ENCODE results near the gene KIF18A.

Gene KIF18A

GRCh38 chr11:28040384-28040783 lies 67.6 kb downstream of the KIF18A start:
- no peak for DNase-seq

- DNase-seq, result no peak
Measured at GRCh38 chr11:28038775-28039174, 69.2 kb downstream of the KIF18A start.

DNA sequence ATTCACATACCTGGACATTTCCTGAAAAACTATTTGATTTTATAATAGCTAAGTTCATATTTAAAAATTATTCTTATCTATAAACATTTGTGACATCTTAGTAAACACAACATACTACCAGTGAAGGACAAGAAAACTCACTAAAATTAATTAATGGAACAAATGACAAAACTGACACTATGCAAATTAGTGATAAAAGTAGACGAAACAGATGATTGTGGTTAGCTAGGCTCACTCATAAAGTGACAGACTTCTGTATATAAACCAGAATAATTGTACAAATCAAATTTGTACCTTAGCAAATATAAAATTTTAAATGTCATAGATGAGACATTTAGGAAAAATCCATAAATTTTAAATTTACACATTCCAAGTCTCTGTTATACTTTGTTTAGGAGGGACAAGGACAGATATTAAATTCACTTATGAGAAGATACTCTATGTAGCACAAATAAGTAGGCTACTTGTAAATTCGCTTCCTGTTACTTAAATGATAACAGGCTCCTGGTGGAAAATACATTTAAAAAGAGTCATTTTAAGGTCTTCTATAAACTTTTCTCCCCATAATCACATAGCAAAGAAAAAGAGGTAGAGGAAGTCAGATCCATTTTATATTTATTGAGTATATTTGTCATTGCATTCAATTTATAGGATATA lies 81.2 kb downstream of the KIF18A start:
- no peak for DNase-seq

GRCh38 chr11:28017816-28018215 lies 90.1 kb downstream of the KIF18A start:
- no peak for DNase-seq

- DNase-seq, result no peak
Measured at GRCh38 chr11:28011813-28012212, 96.1 kb downstream of the KIF18A start.

- DNase-seq, result no peak
Measured at GRCh38 chr11:28009996-28010395, 98.0 kb downstream of the KIF18A start.

- DNase-seq, result no peak
Measured at GRCh38 chr11:28009388-28009787, 98.6 kb downstream of the KIF18A start.

- no peak for DNase-seq
Measured at GRCh38 chr11:28003615-28004014, 104.3 kb downstream of the KIF18A start.

GRCh38 chr11:27998552-27998951 lies 109.4 kb downstream of the KIF18A start:
- no peak for DNase-seq

DNA sequence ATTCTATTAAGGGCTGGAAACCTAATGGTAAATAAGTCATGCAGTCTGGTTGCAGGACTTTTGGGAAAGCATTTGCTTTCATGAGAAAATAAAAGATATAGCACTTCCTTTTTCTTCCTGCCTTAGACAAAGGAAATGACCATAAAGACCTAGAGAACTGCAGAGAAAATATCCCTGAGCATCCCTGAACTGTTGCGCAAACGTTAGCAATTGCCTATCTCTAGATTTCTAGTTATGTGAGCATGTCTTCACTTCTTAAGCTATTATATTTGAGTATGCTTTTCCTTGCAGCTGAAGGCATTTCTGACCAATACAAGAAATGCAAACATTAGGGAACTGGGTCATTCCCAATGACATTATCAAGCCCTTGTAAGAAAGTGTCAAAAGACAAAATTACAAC lies 110.6 kb downstream of the KIF18A start:
- no peak for DNase-seq

GRCh38 chr11:27996066-27996465 lies 111.9 kb downstream of the KIF18A start:
- no peak for DNase-seq

DNA sequence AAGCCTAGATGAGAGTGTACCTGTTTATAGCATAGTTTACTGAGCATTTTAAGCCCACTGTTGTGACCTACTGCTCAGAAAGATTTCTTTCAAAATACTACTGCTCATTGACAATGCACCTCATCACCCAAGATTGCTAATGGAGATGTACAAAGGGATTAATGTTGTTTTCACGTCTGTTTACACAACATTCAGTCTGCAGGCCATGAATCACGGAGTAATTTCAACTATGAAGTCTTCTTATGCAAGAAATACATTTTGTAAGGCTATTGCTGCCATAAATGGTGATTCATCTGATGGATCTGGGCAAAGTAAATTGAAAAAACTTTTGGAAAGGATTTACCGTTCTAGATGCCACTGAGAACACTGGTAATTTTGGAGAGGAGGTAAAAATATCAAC lies 112.9 kb downstream of the KIF18A start:
- DNase-seq, result no peak

- DNase-seq, result no peak
Measured at GRCh38 chr11:27991736-27992135, 116.2 kb downstream of the KIF18A start.

- no peak for DNase-seq
Measured at GRCh38 chr11:27977527-27977926, 130.4 kb downstream of the KIF18A start.

DNA sequence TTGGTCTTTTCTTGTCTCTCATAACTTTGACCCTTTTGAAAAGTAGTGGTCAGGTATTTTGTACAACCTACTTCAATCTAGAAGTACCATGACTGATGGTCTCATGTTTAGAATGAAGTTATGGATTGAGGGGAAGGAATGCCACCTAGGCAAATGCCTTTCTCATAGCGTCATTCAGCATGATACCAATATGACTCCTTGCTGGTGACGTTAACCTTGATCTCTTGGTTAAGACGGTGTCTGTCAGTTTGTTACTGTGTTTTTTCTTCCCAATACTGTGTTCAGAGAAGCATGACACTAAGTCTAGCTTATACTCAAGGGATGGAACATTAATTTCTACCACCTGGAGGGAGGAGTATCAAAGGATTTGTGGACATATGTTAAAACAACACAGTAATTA lies 130.9 kb downstream of the KIF18A start:
- no peak for DNase-seq

GRCh38 chr11:27976262-27976661 lies 131.7 kb downstream of the KIF18A start:
- DNase-seq, result no peak

DNA sequence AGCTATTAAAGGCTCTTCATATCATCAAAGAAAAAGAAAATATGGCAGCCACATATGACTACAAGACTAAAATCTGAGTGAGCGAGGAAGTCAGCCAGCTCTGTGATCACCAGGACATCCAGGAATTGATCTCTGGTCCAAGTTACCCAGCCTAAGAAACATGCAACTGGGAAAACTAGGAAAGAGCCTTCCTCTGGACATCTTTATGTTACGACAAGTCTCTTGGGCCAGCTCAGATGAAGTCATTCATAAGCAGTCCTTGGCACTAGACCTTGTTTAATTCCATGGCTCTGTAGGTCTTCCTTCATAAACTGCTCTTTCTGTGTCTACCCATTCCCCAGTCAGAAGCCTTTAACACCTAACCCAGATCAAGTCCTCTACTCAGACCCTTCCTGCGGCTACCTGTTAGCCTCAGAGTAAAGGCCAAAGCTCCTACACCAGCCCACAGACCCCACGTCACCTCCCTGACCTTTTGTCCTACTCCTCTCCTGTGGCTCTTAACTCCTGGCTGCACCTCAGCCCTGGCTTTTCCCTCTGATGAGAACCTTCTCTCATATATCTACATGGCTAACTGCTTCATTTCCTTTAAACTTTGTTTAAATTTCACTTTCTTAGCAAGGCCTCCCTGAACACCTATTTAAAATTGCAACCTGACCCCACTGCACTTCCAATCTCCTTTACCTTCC lies 134.0 kb downstream of the KIF18A start:
- DNase-seq, result no peak

DNA sequence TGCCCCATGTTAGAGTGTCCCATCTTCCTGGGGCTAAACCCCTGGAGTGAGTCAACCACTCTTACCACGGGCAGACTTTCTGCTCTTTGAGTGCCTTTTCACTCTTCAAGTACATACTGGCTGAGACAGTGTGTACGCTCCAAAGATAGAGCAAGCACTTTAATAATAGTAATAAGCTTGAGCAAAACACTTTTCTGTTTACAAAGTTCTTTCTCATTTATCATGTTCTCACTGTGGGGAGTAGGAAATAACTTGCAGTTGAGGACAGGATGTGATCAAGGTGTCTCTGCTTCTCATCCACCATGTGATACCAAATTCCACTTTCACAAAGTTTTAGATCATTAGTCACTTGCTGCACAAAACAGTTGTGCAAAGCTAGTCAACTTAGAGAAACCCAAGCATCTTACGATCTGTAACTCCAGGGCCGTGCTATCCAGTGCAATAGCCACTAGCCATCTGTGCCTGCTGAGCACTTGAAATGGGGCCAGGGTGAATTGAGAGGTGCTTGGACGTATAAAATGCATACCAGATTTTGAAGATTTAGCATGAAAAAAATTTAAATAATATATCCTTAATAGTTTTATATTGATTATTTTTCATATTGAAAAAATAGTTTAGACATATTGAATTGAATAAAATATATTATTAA lies 135.3 kb downstream of the KIF18A start:
- no peak for DNase-seq

GRCh38 chr11:27971171-27971570 lies 136.8 kb downstream of the KIF18A start:
- DNase-seq, result no peak
